ENCODE results near the gene ATR. TPM values are rescaled to one million over a fixed set of nuclear protein-coding genes. Genes with fewer than 3 reads are reported as not detected.
"Not testable (repeated sequence)": the region's sequence is repeated elsewhere in the genome, so short reads cannot be mapped to it uniquely, and the experiment has no call there.

Gene ATR
- total RNA-seq, 1 experiment from 2014 or later: 17.5 TPM

GRCh38 chr3:142577696-142578328, 721 bp downstream of the ATR start:
- Histone ChIP-seq H3K27me3 (replicated peaks; ENCODE audit: control insufficient read depth, insufficient read depth, low read length) (no peaks in the 10 kb centered on the region; the same call in 1 of the 2 replicates), H3K9me3 (no peaks in the 10 kb centered on the region), H3K36me3 (ENCODE audit: control insufficient read depth, insufficient read depth, low read length) (no peaks in the 10 kb centered on the region; the same call in 1 of the 2 replicates), H3K4me3 (ENCODE audit: low read depth, low read length) (peak overlapping the region; percentile 96), H3K4me1 (peaks cover 7% of the 10 kb centered on the region; the same call in 1 of the 2 replicates)
- H3K4me3 Mint-ChIP-seq (ENCODE audit: unreplicated experiment): peak overlapping the region; percentile 97
- TSS peak; percentile 51 for BruUV-seq (replicated peaks)
- H3K36me3 Mint-ChIP-seq (ENCODE audit: insufficient read depth, unreplicated experiment): peaks cover 7% of the 10 kb centered on the region
- H3K9me3 Mint-ChIP-seq (ENCODE audit: unreplicated experiment): no peaks in the 10 kb centered on the region
- ChIA-PET CTCF (interaction anchor here (0.5 to 2.3 kb wide), 2 partner anchors 9 to 739 kb away, joined by 3 to 9 read pairs; no protein-coding TSS in a partner anchor), POLR2A (interaction anchor here (0.7 kb wide), 1 partner anchor 87 kb away, joined by 3 read pairs; no protein-coding TSS in a partner anchor)
- DNase-seq: no peak
- H3K4me1 Mint-ChIP-seq (ENCODE audit: low read depth, unreplicated experiment): peaks cover 15% of the 10 kb centered on the region
- H3K27ac Mint-ChIP-seq (ENCODE audit: unreplicated experiment): peak overlapping the region; percentile 96
- peaks cover 2% of the 10 kb centered on the region for H3K27me3 Mint-ChIP-seq (ENCODE audit: insufficient read depth, unreplicated experiment)
- no peak for TF ChIP-seq CTCF (IDR thresholded peaks at IDR 0.05; ENCODE audit: insufficient read depth in 1 of 2, low read depth in 1 of 2, low read length in 1 of 2, severe bottlenecking in 1 of 2, unreplicated experiment in 1 of 2)
- intact Hi-C loops (cut with micrococcal nuclease; ENCODE audit: unreplicated experiment): no loop called here

DNA sequence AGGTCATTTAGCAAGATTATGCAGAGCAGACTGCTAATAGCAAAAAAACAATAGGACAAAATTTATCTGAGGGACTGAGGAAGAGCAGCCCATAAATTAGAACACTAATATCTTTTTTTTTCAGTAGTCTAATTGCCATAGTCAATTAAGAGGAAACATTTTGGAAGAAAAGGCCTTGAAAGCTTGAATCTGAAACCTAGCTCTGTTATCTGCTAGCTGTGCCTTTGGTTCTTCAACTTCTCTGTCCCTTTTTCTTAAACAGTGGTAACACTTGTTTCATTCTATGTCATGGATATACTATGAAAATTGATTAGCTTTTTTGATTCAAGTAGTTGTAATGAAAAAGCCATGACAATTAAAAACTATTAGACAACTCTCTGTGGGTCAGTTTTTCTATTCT, 1.7 kb downstream of the ATR start:
- peak overlapping the region; percentile 97 for H3K4me3 Mint-ChIP-seq (ENCODE audit: unreplicated experiment)
- DNase-seq: no peak
- peaks cover 7% of the 10 kb centered on the region for H3K36me3 Mint-ChIP-seq (ENCODE audit: insufficient read depth, unreplicated experiment)
- no peak for TF ChIP-seq CTCF (IDR thresholded peaks at IDR 0.05; ENCODE audit: insufficient read depth in 1 of 2, low read depth in 1 of 2, low read length in 1 of 2, severe bottlenecking in 1 of 2, unreplicated experiment in 1 of 2)
- H3K27me3 Mint-ChIP-seq (ENCODE audit: insufficient read depth, unreplicated experiment): no peaks in the 10 kb centered on the region
- BruUV-seq (replicated peaks): no TSS peak
- H3K27ac Mint-ChIP-seq (ENCODE audit: unreplicated experiment): no peak overlapping the region
- no peaks in the 10 kb centered on the region for H3K9me3 ChIP-seq
- H3K36me3 ChIP-seq (ENCODE audit: control insufficient read depth, insufficient read depth, low read length): no peaks in the 10 kb centered on the region; the same call in 1 of the 2 replicates
- H3K27me3 ChIP-seq (replicated peaks; ENCODE audit: control insufficient read depth, insufficient read depth, low read length): no peaks in the 10 kb centered on the region
- H3K4me3 ChIP-seq (ENCODE audit: low read depth, low read length): no peak overlapping the region
- peaks cover 7% of the 10 kb centered on the region; the same call in 1 of the 2 replicates for H3K4me1 ChIP-seq
- ChIA-PET POLR2A (no interaction called here), CTCF (interaction anchor here (0.5 to 2.3 kb wide), 2 partner anchors 10 to 738 kb away, joined by 3 to 9 read pairs; no protein-coding TSS in a partner anchor)
- no peaks in the 10 kb centered on the region for H3K9me3 Mint-ChIP-seq (ENCODE audit: unreplicated experiment)
- intact Hi-C loops (cut with micrococcal nuclease; ENCODE audit: unreplicated experiment): no loop called here
- peaks cover 15% of the 10 kb centered on the region for H3K4me1 Mint-ChIP-seq (ENCODE audit: low read depth, unreplicated experiment)

DNA sequence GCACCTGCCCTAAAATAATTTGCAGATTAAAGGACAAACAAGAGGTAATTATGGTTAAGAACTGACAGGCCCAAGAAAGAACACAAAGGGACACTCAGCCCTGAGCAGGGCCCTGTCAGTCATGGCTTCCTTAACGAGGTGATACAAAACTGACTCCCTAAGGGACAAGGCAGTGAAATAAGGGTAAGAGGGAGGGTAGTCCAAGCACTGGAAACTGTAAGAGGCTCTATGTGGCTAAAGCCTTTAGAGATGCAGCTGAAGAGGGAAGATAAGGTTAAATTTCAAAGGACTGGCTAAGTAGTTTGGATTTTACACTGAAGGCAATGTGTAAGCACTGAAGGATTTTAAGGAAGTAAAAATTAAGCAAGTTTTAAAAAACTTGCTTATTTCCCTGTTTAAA, 3.9 kb downstream of the ATR start:
- no peaks in the 10 kb centered on the region for H3K27me3 ChIP-seq (replicated peaks; ENCODE audit: control insufficient read depth, insufficient read depth, low read length)
- no TSS peak for BruUV-seq (replicated peaks)
- H3K4me1 Mint-ChIP-seq (ENCODE audit: low read depth, unreplicated experiment): peaks cover 10% of the 10 kb centered on the region
- POLR2A ChIA-PET: no interaction called here
- intact Hi-C loops (cut with micrococcal nuclease; ENCODE audit: unreplicated experiment): no loop called here
- peaks cover 7% of the 10 kb centered on the region for H3K36me3 Mint-ChIP-seq (ENCODE audit: insufficient read depth, unreplicated experiment)
- no peak for TF ChIP-seq CTCF (IDR thresholded peaks at IDR 0.05; ENCODE audit: insufficient read depth in 1 of 2, low read depth in 1 of 2, low read length in 1 of 2, severe bottlenecking in 1 of 2, unreplicated experiment in 1 of 2)
- CTCF ChIA-PET: interaction anchor here (0.7 kb wide), 1 partner anchor 47 kb away, joined by 5 read pairs; no protein-coding TSS in a partner anchor
- H3K4me3 Mint-ChIP-seq (ENCODE audit: unreplicated experiment): no peak overlapping the region
- no peak overlapping the region for H3K27ac Mint-ChIP-seq (ENCODE audit: unreplicated experiment)
- H3K9me3 ChIP-seq: no peaks in the 10 kb centered on the region
- H3K4me1 ChIP-seq: peaks cover 7% of the 10 kb centered on the region; the same call in 1 of the 2 replicates
- no peaks in the 10 kb centered on the region for H3K27me3 Mint-ChIP-seq (ENCODE audit: insufficient read depth, unreplicated experiment)
- no peaks in the 10 kb centered on the region; the same call in 1 of the 2 replicates for H3K36me3 ChIP-seq (ENCODE audit: control insufficient read depth, insufficient read depth, low read length)
- no peaks in the 10 kb centered on the region for H3K9me3 Mint-ChIP-seq (ENCODE audit: unreplicated experiment)
- H3K4me3 ChIP-seq (ENCODE audit: low read depth, low read length): no peak overlapping the region
- DNase-seq: no peak

- H3K4me3 Mint-ChIP-seq (ENCODE audit: unreplicated experiment); H3K36me3 Mint-ChIP-seq (ENCODE audit: insufficient read depth, unreplicated experiment); H3K9me3 ChIP-seq; BruUV-seq (replicated peaks); POLR2A ChIA-PET; H3K27me3 Mint-ChIP-seq (ENCODE audit: insufficient read depth, unreplicated experiment); H3K27me3 ChIP-seq (replicated peaks; ENCODE audit: control insufficient read depth, insufficient read depth, low read length); H3K4me1 Mint-ChIP-seq (ENCODE audit: low read depth, unreplicated experiment); intact Hi-C loops (cut with micrococcal nuclease; ENCODE audit: unreplicated experiment); DNase-seq; H3K36me3 ChIP-seq (ENCODE audit: control insufficient read depth, insufficient read depth, low read length); H3K27ac Mint-ChIP-seq (ENCODE audit: unreplicated experiment); H3K9me3 Mint-ChIP-seq (ENCODE audit: unreplicated experiment); H3K4me1 ChIP-seq; H3K4me3 ChIP-seq (ENCODE audit: low read depth, low read length): not testable (repeated sequence)
- CTCF ChIA-PET: interaction anchor here (0.7 kb wide), 1 partner anchor 46 kb away, joined by 5 read pairs; no protein-coding TSS in a partner anchor
Observed at GRCh38 chr3:142574223-142574622, 4.3 kb downstream of the ATR start.

DNA sequence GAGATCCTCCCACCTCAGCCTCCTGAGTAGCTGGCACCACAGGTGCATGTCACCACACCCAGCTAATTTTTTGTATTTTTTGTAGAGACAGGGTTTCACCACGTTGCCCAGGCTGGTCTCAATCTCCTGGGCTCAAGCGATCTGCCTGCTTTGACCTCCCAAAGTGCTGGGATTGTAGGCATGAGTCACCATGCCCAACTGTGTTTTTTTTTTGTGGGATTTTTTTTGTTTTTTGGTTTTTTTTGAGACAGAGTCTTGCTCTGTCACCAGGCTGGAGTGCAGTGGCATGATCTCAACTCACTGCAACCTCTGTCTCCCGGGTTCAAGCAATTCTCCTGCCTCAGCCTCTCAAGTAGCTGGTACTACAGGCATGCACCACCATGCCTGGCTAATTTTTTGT, 9.1 kb downstream of the ATR start:
- POLR2A ChIA-PET; H3K27ac Mint-ChIP-seq (ENCODE audit: unreplicated experiment); H3K36me3 Mint-ChIP-seq (ENCODE audit: insufficient read depth, unreplicated experiment); H3K9me3 Mint-ChIP-seq (ENCODE audit: unreplicated experiment); CTCF ChIA-PET; H3K27me3 ChIP-seq (replicated peaks; ENCODE audit: control insufficient read depth, insufficient read depth, low read length); BruUV-seq (replicated peaks); intact Hi-C loops (cut with micrococcal nuclease; ENCODE audit: unreplicated experiment); H3K36me3 ChIP-seq (ENCODE audit: control insufficient read depth, insufficient read depth, low read length); H3K4me3 ChIP-seq (ENCODE audit: low read depth, low read length); H3K9me3 ChIP-seq; H3K4me1 ChIP-seq; H3K4me3 Mint-ChIP-seq (ENCODE audit: unreplicated experiment); H3K4me1 Mint-ChIP-seq (ENCODE audit: low read depth, unreplicated experiment); H3K27me3 Mint-ChIP-seq (ENCODE audit: insufficient read depth, unreplicated experiment); DNase-seq: not testable (repeated sequence)

Measured in Caco-2 (cell line).